Pancreas (tissue), 10 donors: ENCODE measurements around the gene PPM1L. TPM values are rescaled to one million over a fixed set of nuclear protein-coding genes. Genes with fewer than 3 reads are reported as not detected.

Experiments
- ATAC-seq, 4 donors: fragments of 200-7000 bp; cut with Tn5 transposase; one replicate each; pipeline versions ENCODE4 v1.8.0 to v1.9.1; 2020; ENCODE audit warnings: mild to moderate bottlenecking in 4 of 4, moderate library complexity in 4 of 4
- DNase-seq, 6 donors: peaks; one replicate each; pipeline ENCODE4 v3.0.0-alpha.2; 2020
- FAIRE-seq: peaks from 2 replicates; lab custom pipeline; 2012; peaks lifted over from hg19 to GRCh38; lab: Jason Lieb, UNC
- H3K27ac ChIP-seq, 4 donors: fragments of 200-600 bp; sonication (generic); 1 replicate in 3 of 4; 2 replicates in 1 of 4; pipeline versions ENCODE4 v1.5.0 to v1.8.0; 2020
- H3K27me3 ChIP-seq, 4 donors: fragments of 200-600 bp; one replicate each; pipeline ENCODE4 v1.8.0; 2021
- H3K36me3 ChIP-seq, 3 donors: fragments of 200-600 bp; sonication (generic) in 1 of 3; one replicate each; pipeline versions ENCODE4 v1.5.0 to v1.8.0; 2020 to 2021
- H3K4me1 ChIP-seq, 3 donors: fragments of 200-600 bp; one replicate each; pipeline ENCODE4 v1.8.0; 2021
- H3K4me3 ChIP-seq, 4 donors: fragments of 200-600 bp; sonication (generic) in 2 of 4; one replicate each; pipeline versions ENCODE4 v1.5.0 to v1.8.0; 2020 to 2021
- H3K9me3 ChIP-seq, 4 donors: fragments of 200-600 bp; one replicate each; pipeline ENCODE4 v1.8.0; 2021
- CTCF ChIP-seq, 4 donors: fragments of 200-600 bp; sonication (generic) in 3 of 4; IDR thresholded peaks; one replicate each; pipeline versions ENCODE4 v1.5.0 to v1.8.0; 2021; ENCODE audit warnings: antibody characterized with exemption in 4 of 4
- WGBS, 2 donors: extraction: QIAGEN DNeasy Blood & Tissue Kit; methylation state at CpG; one replicate each; pipeline ENCODE4 v1.1.7; 2013; 5-methylcytosine and 5-hydroxymethylcytosine counted together
- intact Hi-C, 3 donors: fragments of 100-400 bp; cut with DNase I; formaldehyde crosslinking; loops; one replicate each; pipeline versions ENCODE4 v1.11.1 to v1.14.2; 2022
- polyA plus RNA-seq, 2 donors: library from polyadenylated mRNA; stranded (reverse); fragments of 200-250 nt; gene quantifications; one replicate each; pipeline ENCODE4 v1.2.3, GENCODE V29; 2013
- total RNA-seq, 6 donors: library from RNA; stranded (reverse); fragmentation: NEBNext Ultra II Directional in 4 of 6; extraction: Animal tissue kit (Norgen Biotek cat#: 25700) in 4 of 6; gene quantifications; one replicate each; pipeline versions ENCODE4 v1.2.1 to v1.2.4, GENCODE V29; 2021 to 2023
- donor health status: healthy with polysubstance abuse.
- donor health status: DM: no; HTN: no; CAD: no; lungs with moderate emphysema.
- donor health status: DM: no; HTN: no; CAD: no.
- donor health status: control.
- donor health status: control.
- donor health status: Bipolar disorder and iron deficiency.
- donor health status: DM: yes; HTN: yes; CAD: no.
- donor health status: DM: no; HTN: no; CAD: no.
- donor health status: DM: no; HTN: no; CAD: no.
- donor health status: DM: yes; HTN: yes; CAD: no.

Gene PPM1L
- total and polyA plus RNA-seq, 8 donors, result 2.3 to 12.3 (median 6.4) TPM

- FAIRE-seq (no peak), DNase-seq (no peak), ATAC-seq (peak in 2 of 4 donors; percentile 6 to 18)
- no peak for TF ChIP-seq CTCF (IDR thresholded peaks at IDR 0.05)
- no peaks in the 10 kb centered on the region for H3K27me3 ChIP-seq
- H3K4me3 ChIP-seq, result no peak overlapping the region
- H3K4me1 ChIP-seq, result peaks cover 11 to 14% (median 12%) of the 10 kb centered on the region in 3 donors
- intact Hi-C loops, result no loop called here
- no peaks in the 10 kb centered on the region for H3K36me3 ChIP-seq
- WGBS, 2 donors, result 81 to 83% methylated on average over 3 of the region's 3 CpGs
- H3K27ac ChIP-seq, result peak overlapping the region in 1 of 4 donors; percentile 53
- no peaks in the 10 kb centered on the region for H3K9me3 ChIP-seq
These were observed 41.3 kb downstream of the PPM1L start for GRCh38 chr3:160797356-160797755.

- 68 to 78% methylated on average over 8 of the region's 8 CpGs for WGBS, 2 donors
- no peak overlapping the region for H3K4me3 ChIP-seq
- intact Hi-C loops, result no loop called here
- no peaks in the 10 kb centered on the region for H3K36me3 ChIP-seq
- FAIRE-seq, result no peak
- DNase-seq, result no peak
- H3K4me1 ChIP-seq, result peaks cover 8 to 11% (median 8%) of the 10 kb centered on the region in 3 donors
- no peaks in the 10 kb centered on the region for H3K27me3 ChIP-seq
- no peaks in the 10 kb centered on the region for H3K9me3 ChIP-seq
- H3K27ac ChIP-seq, result no peak overlapping the region
- ATAC-seq, result peak in 3 of 4 donors; percentile 40 to 77 (median 68)
- TF ChIP-seq CTCF (IDR thresholded peaks at IDR 0.05), result no peak
These were observed 45.5 kb downstream of the PPM1L start for GRCh38 chr3:160801386-160802118.

- 5 to 11% methylated on average over 1 of the region's 1 CpG for WGBS, 2 donors
- FAIRE-seq (no peak), ATAC-seq (peak in 3 of 4 donors; percentile 32 to 62 (median 55)), DNase-seq (no peak)
- Histone ChIP-seq H3K36me3 (no peaks in the 10 kb centered on the region), H3K27me3 (no peaks in the 10 kb centered on the region), H3K4me3 (no peak overlapping the region), H3K27ac (no peak overlapping the region), H3K9me3 (no peaks in the 10 kb centered on the region), H3K4me1 (peaks cover 0 to 10% (median 0%) of the 10 kb centered on the region in 3 donors)
- intact Hi-C loops, result no loop called here
- no peak for TF ChIP-seq CTCF (IDR thresholded peaks at IDR 0.05)
These were observed 48.7 kb downstream of the PPM1L start for GRCh38 chr3:160804762-160805161.

- no peaks in the 10 kb centered on the region for H3K9me3 ChIP-seq
- no peaks in the 10 kb centered on the region for H3K27me3 ChIP-seq
- H3K4me1 ChIP-seq, result peaks cover 0 to 10% (median 0%) of the 10 kb centered on the region in 3 donors
- intact Hi-C loops, result no loop called here
- no peak overlapping the region for H3K4me3 ChIP-seq
- DNase-seq (no peak), FAIRE-seq (no peak), ATAC-seq (no peak)
- TF ChIP-seq CTCF (IDR thresholded peaks at IDR 0.05), result no peak
- H3K36me3 ChIP-seq, result no peaks in the 10 kb centered on the region
- no peak overlapping the region for H3K27ac ChIP-seq
These were observed 50.1 kb downstream of the PPM1L start for GRCh38 chr3:160806094-160806493.

GRCh38 chr3:160806686-160807085 lies 50.7 kb downstream of the PPM1L start:
- H3K4me3 ChIP-seq, result no peak overlapping the region
- H3K9me3 ChIP-seq, result no peaks in the 10 kb centered on the region
- ATAC-seq (no peak), DNase-seq (no peak), FAIRE-seq (no peak)
- no peaks in the 10 kb centered on the region for H3K27me3 ChIP-seq
- H3K36me3 ChIP-seq, result no peaks in the 10 kb centered on the region
- no peak overlapping the region for H3K27ac ChIP-seq
- intact Hi-C loops, result no loop called here
- no peak for TF ChIP-seq CTCF (IDR thresholded peaks at IDR 0.05)
- 86 to 90% methylated on average over 3 of the region's 3 CpGs for WGBS, 2 donors
- H3K4me1 ChIP-seq, result peaks cover 0 to 10% (median 0%) of the 10 kb centered on the region in 3 donors
